RCC 7860 (cell line): ENCODE results near the gene CRY1.
"Not testable (repeated sequence)": the region's sequence is repeated elsewhere in the genome, so short reads cannot be mapped to it uniquely, and the experiment has no call there.

Experiments
- DNase-seq: peaks from one replicate; pipeline ENCODE4 v3.0.0-alpha.2; 2015; ENCODE audit warnings: low spot score
- FAIRE-seq: peaks from 2 replicates; lab custom pipeline; 2012; peaks lifted over from hg19 to GRCh38; lab: Jason Lieb, UNC

CRY1 gene

DNA sequence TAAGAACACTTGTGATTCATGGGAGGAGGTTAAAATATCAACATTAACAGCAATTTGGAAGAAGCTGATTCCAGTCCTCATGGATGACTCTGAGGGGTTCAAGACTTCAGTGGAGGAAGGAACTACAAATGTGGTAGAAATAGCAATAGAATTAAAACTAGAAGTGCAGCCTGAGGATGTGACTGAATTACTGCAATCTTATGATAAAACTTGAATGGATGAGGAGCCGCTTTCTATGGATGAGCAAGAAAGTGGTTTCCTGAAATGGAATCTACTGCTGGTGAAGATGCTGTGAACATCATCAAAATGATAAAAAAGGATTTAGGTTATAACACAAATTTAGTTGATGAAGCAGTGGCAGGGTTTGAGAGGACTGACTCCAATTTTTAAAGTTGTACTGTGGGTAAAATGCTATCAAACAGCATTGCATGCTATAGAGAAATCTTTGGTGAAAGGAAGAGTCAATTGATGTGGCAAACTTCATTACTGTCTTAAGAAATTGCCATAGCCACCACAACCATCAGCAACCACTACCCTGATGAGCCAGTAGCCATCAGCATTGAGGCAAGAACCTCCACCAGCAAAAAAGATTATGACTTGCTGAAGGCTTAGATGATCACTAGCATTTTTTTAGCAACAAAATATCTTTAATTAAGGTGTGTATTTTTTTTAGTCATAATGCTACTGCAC is 80.5 kb downstream of the CRY1 start:
- FAIRE-seq, result no peak
- DNase-seq, result no peak

DNA sequence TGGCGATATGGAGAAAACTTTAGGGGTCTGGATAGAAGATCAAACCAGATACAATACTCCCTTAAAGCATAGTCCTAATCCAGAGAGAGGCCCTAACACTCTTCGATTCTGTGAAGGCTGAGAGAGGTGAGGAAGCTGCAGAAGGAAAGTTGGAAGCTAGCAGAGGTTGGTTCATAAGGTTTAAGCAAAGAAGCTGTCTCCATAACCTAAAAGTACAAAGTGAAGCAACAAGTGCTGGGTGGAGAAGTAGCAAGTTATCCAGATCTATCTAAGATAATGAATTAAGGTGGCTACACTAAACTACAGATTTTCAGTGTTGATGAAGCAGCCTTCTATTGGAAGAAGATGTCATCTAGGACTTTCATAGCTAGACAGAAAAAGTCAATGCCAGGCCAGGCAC is 81.8 kb downstream of the CRY1 start:
- no peak for DNase-seq
- FAIRE-seq, result no peak

DNA sequence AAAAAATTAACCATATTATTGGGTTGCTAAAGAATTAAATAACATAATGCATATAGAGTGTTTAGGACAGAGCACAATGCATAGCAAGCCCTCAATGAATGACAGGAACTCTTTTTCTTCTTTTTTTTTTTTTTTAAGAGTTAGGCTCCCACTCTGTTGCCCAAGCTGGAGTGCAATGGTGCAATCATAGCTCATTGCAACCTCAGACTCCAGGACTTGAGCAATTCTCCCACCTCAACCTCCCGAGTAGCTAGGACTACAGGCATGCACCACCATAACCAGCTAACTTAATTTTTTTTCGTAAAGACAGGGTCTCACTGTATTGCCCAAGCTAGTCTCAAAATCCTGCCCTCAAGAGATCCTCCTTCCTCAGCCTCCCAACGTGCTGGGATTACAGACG is 85.9 kb downstream of the CRY1 start:
- DNase-seq, result no peak
- FAIRE-seq, result no peak

DNA sequence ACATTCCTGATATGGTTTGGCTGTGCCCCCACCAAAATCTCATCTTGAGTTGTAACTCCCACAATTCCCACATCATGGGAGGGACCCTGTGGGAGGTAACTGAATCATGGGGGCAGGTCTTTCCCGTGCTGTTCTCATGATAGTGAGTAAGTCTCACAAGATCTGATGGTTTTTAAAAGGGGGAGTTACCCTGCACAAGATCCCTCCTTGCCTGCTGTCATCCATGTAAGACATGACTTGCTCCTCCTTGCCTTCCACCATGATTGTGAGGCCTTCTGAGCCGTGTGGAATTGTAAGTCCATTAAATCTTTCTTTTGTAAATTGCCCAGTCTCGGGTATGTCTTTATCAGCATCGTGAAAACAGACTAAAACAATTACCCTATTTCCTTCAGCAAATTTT is 90.7 kb downstream of the CRY1 start:
- DNase-seq, FAIRE-seq: not testable (repeated sequence)

DNA sequence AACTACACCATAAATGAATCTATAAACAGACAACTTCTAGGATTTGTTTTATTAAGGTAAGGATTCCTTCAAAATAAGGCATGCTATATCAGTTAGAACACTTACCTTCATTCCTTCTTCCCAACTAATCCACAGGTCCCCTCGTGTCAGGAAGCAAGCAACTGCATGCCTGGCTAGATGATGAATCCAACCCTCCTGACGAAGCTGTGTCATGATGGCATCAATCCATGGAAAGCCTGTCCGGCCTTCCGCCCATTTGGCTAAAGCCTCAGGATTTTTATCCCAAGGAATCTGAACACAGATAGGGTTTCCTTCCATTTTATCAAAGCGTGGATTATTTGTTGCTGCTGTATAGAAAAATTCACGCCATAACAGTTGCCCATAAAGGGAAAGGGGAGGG is 93.9 kb downstream of the CRY1 start:
- FAIRE-seq (no peak), DNase-seq (no peak)

DNA sequence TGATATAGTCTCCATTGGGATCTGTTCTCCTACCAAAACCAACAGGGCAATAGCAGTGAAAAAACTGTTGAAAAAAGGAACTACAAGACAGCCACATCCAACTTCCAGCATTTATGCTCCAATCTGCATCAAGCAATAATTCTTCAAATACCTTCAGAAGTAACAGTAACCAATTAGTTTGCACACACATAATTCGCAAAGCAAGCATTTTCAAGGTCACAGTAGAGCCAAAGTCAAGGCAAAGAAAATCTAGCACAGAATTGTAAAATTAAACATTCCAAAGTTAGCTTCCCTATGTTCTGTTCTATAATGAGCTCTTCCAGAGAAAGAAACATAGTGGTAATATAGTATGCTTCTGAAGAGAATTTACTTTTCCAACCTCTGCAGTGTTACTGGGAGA is 95.4 kb downstream of the CRY1 start:
- DNase-seq (no peak), FAIRE-seq (no peak)

DNA sequence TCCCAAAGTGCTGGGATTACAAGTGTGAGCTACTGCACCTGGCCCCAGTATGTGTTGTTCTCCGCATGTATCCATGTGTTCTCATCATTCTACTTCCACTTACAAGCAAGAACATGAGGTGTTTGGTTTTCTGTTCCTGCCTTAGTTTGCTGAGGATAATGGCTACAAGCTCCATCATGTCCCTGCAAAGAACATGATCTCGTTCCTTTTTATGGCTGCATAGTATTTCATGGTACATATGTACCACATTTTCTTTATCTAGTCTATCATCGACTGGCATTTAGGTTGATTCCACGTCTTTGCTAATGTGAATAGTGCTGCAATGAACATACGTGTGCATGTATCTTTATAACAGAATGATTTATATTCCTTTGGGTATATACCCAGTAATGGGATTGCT is 97.2 kb downstream of the CRY1 start:
- FAIRE-seq, DNase-seq: not testable (repeated sequence)

DNA sequence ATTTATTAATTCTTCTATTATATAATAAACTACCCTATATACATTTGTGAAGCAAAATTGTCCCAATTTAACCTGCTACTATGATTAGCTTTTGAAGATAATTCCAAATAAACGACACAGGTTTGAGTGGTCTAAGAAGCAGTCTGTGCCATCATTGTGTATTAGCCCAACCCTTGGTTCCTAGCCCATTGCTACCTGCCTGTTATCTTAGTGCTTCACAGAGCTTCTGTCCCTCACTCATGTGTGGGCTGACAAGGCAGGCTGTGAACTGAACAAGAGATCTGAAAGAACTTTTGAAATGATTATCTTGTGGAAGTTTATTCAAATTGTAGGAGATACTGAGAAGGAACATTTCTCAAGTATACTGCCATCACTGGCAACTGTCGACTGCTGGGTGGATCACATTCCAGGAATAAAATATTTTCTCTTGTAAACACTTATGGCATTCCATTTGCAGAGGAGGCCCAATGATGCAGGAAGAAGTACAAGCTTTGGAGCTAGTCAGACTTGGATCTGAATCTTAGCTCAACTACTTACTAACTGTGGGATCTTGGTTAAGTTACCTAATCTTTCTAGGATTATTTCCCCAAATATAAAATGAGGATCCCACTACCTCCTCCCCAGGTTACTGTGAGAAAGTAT is 98.6 kb downstream of the CRY1 start:
- DNase-seq (no peak), FAIRE-seq (no peak)

DNA sequence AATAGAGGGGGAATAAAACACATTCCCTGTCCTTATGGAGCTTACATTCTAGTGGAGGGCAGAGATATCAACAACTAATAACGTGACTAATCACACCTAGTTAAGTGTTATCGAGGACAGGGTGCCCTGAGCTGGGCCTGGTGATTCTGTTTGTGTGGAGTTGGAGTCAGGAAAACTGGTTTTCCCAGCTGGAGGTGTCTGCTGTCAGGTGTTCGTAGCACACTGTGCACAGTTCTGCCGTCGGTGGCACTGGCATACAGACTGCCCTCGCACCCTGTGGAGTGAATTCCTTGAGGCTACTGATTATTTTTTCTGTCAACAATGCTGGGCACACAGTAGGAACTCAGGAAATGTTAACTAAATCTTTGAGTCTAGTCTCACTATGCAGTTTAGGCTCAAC is 105.5 kb downstream of the CRY1 start:
- DNase-seq (no peak), FAIRE-seq (no peak)

DNA sequence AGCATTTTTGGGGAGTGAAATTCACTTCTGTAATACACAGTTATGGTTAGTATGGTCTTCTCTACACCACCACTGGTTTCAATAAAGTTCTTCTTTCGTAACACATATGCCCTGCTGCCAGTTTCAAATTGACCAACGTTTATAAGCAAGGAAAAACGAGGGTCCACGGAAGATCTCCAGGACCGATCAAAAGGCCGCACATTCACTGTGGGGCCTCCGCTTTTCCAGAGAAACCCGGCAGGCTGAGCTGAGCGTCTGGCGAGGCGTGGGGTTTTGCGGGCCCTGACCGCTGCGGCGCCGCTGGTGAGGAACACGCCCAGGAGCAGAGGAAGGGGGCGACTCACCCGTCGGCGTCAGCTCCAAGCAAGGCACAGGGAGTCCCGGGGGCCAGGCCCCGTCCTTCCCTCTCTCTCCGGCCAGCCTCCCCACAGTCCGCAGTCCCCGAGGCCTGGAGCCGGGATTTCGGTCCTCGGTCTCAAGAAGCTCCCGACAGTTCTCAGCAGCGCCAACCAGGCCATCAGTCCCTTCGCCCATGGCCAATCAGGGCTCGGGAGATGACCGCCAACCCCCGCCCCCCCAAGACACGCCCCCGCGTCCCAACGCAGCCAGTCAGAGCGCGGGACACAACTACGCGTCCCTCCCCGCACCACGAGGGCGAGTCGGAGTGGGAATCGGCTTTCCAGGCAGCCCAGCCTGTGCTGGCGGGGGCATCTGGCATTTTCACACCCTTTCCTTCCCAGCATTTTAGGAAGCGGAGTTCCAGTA is 106.5 kb downstream of the CRY1 start, which contains the start of gene MTERF2:
Gene MTERF2 (minus strand): TSS at position 522 of the 765 bp plus-strand sequence. CDS start 8,432 bp downstream, outside the sequence.
- FAIRE-seq, result peak; percentile 35
- DNase-seq, result peak; percentile 78

DNA sequence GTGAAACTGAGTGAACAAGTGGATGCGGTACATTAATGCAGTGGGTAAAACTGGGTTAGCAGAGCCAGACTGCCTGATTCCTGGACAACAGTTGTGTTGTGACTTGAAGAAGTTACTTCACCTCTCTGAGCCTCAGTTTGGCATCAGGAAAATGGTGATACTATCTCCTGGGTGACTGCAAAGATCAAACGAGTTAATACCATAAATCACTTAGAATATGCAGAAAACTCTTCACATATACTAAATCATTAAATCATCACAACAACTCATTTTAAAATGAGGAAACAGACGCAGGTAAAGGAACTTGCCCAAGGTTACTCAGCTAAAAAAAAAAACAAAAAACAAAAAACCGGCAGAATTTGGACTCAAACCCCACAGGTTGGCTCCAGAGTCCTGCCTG is 107.2 kb downstream of the CRY1 start:
- FAIRE-seq, result no peak

DNA sequence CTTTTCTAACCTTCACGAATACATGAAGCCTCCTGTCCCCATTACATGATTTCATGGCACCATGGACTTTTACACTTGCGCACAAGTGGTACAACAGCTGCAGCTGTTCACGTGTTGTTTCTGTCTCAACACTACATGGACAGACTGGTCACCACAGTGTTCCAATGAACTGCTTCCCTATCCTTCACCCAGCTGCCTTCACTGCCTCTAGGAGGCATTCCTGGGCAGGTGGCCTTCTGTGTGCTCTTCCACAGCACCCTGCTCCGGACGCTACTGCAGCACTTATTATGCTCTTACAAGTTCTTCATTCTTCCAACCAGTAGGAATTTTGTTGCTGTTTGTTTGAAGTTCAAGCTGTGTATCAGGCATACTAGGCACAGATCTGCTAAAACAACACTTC is 107.9 kb downstream of the CRY1 start:
- FAIRE-seq (no peak), DNase-seq (no peak)

More for the DNA sequence above, 107.2 kb downstream of the CRY1 start:
- DNase-seq, result no peak

DNA sequence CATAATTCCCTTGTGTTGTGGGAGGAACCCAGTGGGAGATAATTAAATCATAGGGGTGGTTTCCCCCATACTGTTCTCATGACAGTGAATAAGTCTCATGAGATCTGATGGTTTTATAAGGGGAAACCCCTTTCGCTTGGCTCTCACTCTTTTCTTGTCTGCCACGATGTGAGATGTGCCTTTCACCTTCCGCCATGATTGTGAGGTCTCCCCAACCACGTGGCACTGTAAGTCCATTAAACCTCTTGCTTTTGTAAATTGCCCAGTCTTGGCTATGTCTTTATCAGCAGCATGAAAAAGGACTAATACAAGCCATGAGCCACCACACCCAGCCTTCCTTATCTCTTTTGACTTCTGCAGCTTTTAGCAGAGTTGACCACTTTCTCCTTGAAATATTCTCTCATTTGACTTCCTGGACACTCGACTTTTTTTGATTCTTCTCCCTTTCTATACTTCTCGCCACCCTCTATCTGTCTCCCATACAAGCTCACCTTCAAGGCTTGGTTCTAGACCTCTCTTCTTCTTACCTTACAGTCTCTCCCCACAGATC is 108.7 kb downstream of the CRY1 start:
- DNase-seq, result no peak
- no peak for FAIRE-seq

DNA sequence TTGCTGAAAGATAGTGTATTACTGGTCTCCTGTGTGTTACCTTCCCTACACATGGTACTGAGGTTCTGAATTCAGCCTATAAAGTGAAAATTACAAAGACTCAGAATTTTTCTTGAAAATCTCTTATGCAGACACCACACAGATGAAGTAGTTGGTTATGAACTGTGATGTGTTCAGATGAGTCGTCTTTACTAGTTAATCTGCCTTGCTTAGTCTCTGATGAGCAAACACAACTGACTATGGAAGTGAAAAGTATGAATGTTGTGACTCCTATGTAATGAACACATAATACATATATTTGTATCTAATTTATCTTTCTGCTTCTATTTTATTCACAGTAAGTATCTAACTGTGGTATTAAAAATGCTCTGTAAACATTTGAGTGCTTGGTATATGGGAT is 111.1 kb downstream of the CRY1 start:
- FAIRE-seq, result no peak

DNA sequence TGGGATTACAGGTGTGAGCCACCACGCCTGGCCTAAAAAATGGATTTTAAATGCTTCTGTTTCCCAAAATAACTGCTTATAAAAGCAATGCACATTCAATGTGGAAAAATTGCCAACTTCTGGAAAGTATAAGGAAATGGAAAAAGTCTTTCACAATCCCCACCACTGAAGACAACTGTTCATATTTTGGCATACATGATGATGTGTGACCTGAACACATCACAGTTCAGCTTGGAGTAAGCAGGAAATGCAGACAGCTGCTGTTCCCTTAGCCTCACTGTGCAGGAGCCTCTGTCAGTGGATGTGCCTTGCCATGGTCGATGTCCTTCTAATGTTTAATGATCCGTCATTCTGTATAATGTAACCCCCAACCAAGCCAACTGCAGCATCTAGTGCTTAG is 111.6 kb downstream of the CRY1 start:
- DNase-seq (no peak), FAIRE-seq (no peak)

More for the DNA sequence above, 111.1 kb downstream of the CRY1 start:
- DNase-seq, result no peak

DNA sequence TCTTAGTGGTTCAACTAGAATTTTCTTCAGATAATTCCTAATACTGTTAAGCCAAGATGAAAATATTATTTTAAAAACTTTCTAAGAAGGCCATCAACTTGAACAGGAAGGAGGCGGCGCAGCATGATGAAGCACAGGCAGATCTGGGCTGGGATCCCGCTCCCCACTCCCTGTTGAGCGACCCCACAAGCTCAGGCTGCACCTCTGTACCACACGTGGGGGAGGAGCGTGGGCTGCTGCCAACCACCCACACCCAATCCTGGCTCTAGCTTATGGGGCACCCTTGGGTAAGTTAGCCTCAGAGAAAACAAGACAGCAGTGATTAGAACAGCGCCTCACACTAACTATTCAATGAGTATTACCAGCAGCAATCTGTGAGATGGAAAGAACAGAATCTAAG is 112.4 kb downstream of the CRY1 start:
- FAIRE-seq, result no peak
- no peak for DNase-seq

DNA sequence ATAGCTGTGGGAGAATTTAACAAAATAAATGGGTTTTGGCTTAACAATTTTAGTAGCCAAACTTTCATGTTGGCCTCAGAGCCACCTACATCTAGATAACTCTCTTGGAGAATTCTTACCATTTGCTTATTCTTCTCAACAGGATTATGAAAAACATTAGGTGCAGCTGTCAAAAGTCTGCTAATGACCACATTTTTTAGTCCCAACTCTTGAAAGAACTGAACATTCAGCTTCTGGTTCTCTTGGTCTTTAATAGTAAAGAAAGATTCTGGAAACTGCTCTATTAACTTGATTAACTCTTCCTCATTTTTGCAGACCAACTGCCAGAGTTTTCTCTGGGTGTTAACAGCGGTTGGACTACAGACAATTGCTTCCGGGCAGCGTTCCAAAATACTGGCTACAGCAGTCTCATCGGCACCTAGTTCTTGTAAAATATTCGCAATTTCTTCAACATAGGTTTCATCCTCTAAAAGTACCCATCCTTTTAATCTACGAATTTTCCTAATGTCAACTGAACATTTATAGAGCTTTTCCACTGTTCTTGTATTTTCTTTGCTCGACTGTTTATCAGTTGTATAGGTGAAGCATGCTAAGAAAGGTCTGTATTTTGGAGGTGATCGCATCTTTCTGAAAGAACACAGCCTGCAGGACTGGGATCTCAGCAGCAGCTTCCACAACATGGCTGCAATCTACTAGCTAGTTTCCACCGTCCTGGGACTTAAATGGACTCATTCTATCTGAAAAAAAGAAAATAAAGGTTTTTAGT is 115.1 kb downstream of the CRY1 start:
- FAIRE-seq (no peak), DNase-seq (no peak)

DNA sequence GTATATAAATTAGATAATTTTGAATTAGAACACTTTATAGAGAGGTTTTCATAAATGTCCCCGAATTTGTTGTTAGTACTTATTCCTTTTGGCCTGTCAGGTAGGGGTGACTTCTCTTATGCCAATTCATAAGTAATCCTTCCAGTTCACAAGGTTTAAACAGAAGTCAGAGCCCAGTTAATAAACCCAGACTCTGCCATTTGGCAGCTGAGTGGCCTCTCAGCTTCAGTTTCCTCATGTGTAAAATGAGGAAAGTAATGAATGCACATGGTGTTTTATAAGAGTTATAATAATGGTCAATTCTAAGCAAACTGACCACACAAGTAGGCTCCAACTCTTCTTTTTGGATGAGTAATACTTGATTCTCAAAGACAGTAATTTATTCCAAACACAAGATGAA is 116.7 kb downstream of the CRY1 start:
- DNase-seq (no peak), FAIRE-seq (no peak)

DNA sequence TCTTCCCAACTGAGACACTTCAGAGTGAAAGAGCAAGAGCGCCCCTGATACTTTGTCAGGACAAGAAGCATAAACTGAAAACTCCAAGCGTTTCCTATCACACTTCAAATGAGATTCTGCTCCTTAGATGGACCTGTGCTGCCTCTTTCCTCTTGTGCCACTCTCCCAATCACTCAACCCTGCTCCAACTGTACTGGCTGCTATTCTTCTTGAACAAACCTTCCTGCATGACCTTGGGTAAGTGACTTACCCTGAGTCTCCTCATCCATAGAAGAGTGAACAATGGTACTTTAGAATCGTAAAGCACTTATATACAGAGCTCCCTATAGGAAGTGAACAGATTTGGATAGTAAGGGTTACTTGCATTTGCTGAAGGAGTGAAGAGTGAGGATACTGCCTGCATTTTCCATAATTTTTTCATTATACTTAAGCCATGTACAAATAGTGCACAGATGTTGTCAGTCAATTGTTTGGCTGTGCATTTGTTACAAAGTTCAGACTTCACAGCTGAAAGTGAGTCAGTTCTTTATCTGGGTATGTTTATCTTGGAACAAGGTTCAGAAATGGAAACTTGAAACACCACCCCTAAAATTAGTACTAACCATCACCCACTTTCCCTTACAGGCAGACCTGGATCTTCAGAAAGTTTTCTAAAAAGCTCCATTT is 117.2 kb downstream of the CRY1 start:
- DNase-seq (no peak), FAIRE-seq (no peak)

DNA sequence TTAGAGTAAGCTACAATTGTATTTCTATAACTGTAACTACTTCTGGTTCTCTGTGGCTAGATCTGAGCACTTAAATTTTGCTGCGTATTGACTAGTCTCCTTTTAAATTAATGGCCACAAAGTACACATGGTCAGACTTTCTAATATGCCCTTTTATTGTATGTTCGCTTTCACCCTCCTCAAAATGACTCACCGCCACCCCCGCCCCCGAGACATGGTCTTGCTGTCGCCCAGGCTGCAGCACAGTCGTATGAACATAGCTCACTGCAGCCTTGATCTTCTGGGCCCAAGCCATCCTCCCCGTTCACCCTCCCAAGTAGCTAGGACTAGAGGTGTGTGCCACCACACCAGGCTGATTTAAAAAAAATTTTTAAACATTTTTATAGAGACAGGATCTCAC is 118.3 kb downstream of the CRY1 start:
- no peak for FAIRE-seq
- DNase-seq, result no peak
